K562 (cell line): Measurements from ENCODE around the gene ETV7. TPM values are rescaled to one million over a fixed set of nuclear protein-coding genes. Genes with fewer than 3 reads are reported as not detected.

Source experiments
- ATAC-seq: fragments of 200-7000 bp; cut with Tn5 transposase; 3 replicates; pipeline ENCODE4 v1.9.1; 2020; ENCODE audit warnings: moderate library complexity
- BruUV-seq: library from RNA; stranded (reverse); fragments of 400-500 nt; replicated peaks from 2 replicates; lab custom pipeline; 2021; lab: Mats Ljungman, UMichigan
- CTCF ChIA-PET: fragments of 300-600 bp; formaldehyde crosslinking; extraction: SDS; loops from one replicate; lab custom pipeline; 2021; ENCODE audit warnings: low intra/inter-chr PET ratio; lab: Yijun Ruan, JAX
- POLR2A ChIA-PET: fragments of 300-600, 350-650 bp; sonication (Branson Sonifier 250); formaldehyde crosslinking; extraction: SDS; loops from one replicate; lab custom pipeline; 2021; ENCODE audit warnings: antibody characterized with exemption, inconsistent platforms; lab: Yijun Ruan, JAX
- DNase-seq, 4 experiments: peaks; one replicate each; pipeline versions ENCODE4 v3.0.0 to v3.0.0-alpha.2; 2011 to 2018; ENCODE audit warnings: low spot score in 3 of 4, mixed read lengths in 3 of 4; ENCODE audit errors: extremely low read depth in 1 of 4
- FAIRE-seq: peaks from 2 replicates; lab custom pipeline; 2011; peaks lifted over from hg19 to GRCh38; lab: Jason Lieb, UNC
- H2AFZ ChIP-seq: 2 replicates; pipeline ENCODE4 v1.6.0; 2011; ENCODE audit warnings: low read depth, low read length, control low read depth, inconsistent platforms
- H3K27ac ChIP-seq: fragments of 200-600 bp; 3 replicates; pipeline ENCODE4 v1.8.0; 2011; ENCODE audit warnings: low read depth, mild to moderate bottlenecking, control low read depth, inconsistent platforms, low read length, moderate library complexity, mixed read lengths; ENCODE audit errors: extremely low read depth
- H3K27me3 ChIP-seq, 2 experiments: fragments of 300-600 bp in 1 of 2; 2 replicates in 1 of 2; 3 replicates in 1 of 2; pipeline versions ENCODE4 v1.6.0 to v1.8.0; 2011; ENCODE audit warnings: inconsistent platforms in 2 of 2, low read length in 2 of 2, mild to moderate bottlenecking in 1 of 2, mixed read lengths in 1 of 2, moderate library complexity in 1 of 2; ENCODE audit not compliant: control insufficient read depth in 2 of 2, insufficient read depth in 2 of 2
- H3K36me3 ChIP-seq: fragments of 300-600 bp; 3 replicates; pipeline ENCODE4 v1.8.0; 2011; ENCODE audit warnings: mild to moderate bottlenecking, low read length, inconsistent platforms; ENCODE audit not compliant: control insufficient read depth, insufficient read depth
- H3K4me1 ChIP-seq, 2 experiments: fragments of 200-600 bp in 1 of 2; replicated peaks in 1 of 2; 2 replicates in 1 of 2; 3 replicates in 1 of 2; pipeline versions ENCODE4 v1.5.1 to v1.8.0; 2011; ENCODE audit warnings: inconsistent platforms in 2 of 2, low read length in 2 of 2, mild to moderate bottlenecking in 1 of 2, mixed read lengths in 1 of 2, moderate library complexity in 1 of 2; ENCODE audit not compliant: control insufficient read depth in 2 of 2, insufficient read depth in 2 of 2
- H3K4me2 ChIP-seq: 2 replicates; pipeline ENCODE4 v1.6.1; 2011; ENCODE audit warnings: low read length, control low read depth, inconsistent platforms, mixed read lengths; ENCODE audit not compliant: insufficient read depth
- H3K4me3 ChIP-seq: fragments of 200-600 bp; sonication (generic), shearing (Covaris generic); 2 replicates; pipeline ENCODE4 v1.5.1; 2016; ENCODE audit warnings: control low read depth, inconsistent platforms
- H3K79me2 ChIP-seq: fragments of 200-600 bp; 3 replicates; pipeline ENCODE4 v1.8.0; 2011; ENCODE audit warnings: low read length, inconsistent platforms; ENCODE audit not compliant: control insufficient read depth, insufficient read depth
- H3K9ac ChIP-seq, 2 experiments: 2 replicates each; pipeline versions ENCODE4 v1.6.0 to v1.6.1; 2011; ENCODE audit warnings: low read depth in 2 of 2, low read length in 2 of 2, control low read depth in 1 of 2, inconsistent platforms in 1 of 2, mild to moderate bottlenecking in 1 of 2, mixed read lengths in 1 of 2; ENCODE audit not compliant: insufficient read depth in 1 of 2
- H3K9me1 ChIP-seq: one replicate; pipeline ENCODE4 v1.6.0; 2011; ENCODE audit warnings: inconsistent platforms, mild to moderate bottlenecking, low read length, moderate library complexity; ENCODE audit not compliant: control insufficient read depth, insufficient read depth
- H3K9me3 ChIP-seq: replicated peaks from 2 replicates; pipeline ENCODE4 v1.5.1; 2011; ENCODE audit warnings: low read depth, low read length, inconsistent platforms; ENCODE audit not compliant: control insufficient read depth, insufficient read depth
- H4K20me1 ChIP-seq: replicated peaks from 2 replicates; pipeline ENCODE4 v1.6.1; 2011; ENCODE audit warnings: low read length, inconsistent platforms, mixed read lengths; ENCODE audit not compliant: control insufficient read depth, insufficient read depth
- ARID1B ChIP-seq: fragments of 450-650 bp; IDR thresholded peaks from 2 replicates; pipeline ENCODE4 v1.6.1; 2016; ENCODE audit warnings: antibody characterized with exemption, mild to moderate bottlenecking, inconsistent platforms
- CAMTA2 ChIP-seq: fragments of 250-450 bp; sonication (Bioruptor Pico); conservative IDR thresholded peaks from 2 replicates; pipeline ENCODE4 v1.5.1; 2022
- E2F1 ChIP-seq: sonication (generic); formaldehyde crosslinking; IDR thresholded peaks from 2 replicates; pipeline ENCODE4 v1.8.1; 2023; ENCODE audit warnings: mild to moderate bottlenecking, missing genetic modification reagents, moderate library complexity
- EP300 ChIP-seq: IDR thresholded peaks from 2 replicates; pipeline ENCODE4 v1.6.1; 2012; ENCODE audit warnings: low read length, improper control_type of control experiment
- FOXK2 ChIP-seq, 2 experiments: fragments of 450-650 bp; IDR thresholded peaks in 1 of 2; conservative IDR thresholded peaks in 1 of 2; 2 replicates each; pipeline ENCODE4 v1.6.1; 2016; ENCODE audit warnings: low read depth in 2 of 2, mild to moderate bottlenecking in 1 of 2
- IFI16 ChIP-seq: fragments of 250-450 bp; sonication (Bioruptor Pico); IDR thresholded peaks from 2 replicates; pipeline ENCODE4 v2.1.2; 2022; ENCODE audit warnings: mild to moderate bottlenecking, inconsistent platforms
- MCM3 ChIP-seq: fragments of 450-650 bp; IDR thresholded peaks from 2 replicates; pipeline ENCODE4 v1.6.1; 2016
- NCOA1 ChIP-seq: fragments of 450-650 bp; IDR thresholded peaks from 2 replicates; pipeline ENCODE4 v1.6.1; 2016; ENCODE audit warnings: low read depth
- NFATC3 ChIP-seq: fragments of 450-650 bp; IDR thresholded peaks from 2 replicates; pipeline ENCODE4 v1.6.1; 2017; ENCODE audit warnings: mild to moderate bottlenecking
- RNF2 ChIP-seq: sonication (generic); IDR thresholded peaks from 2 replicates; pipeline ENCODE4 v1.6.1; 2016
- ZNF217 ChIP-seq: sonication (generic); formaldehyde crosslinking; IDR thresholded peaks from 2 replicates; pipeline ENCODE4 v1.8.0; 2022; ENCODE audit warnings: mild to moderate bottlenecking, missing genetic modification reagents
- WGBS: fragments of 100-300 bp; shearing (Covaris generic); methylation state at CpG from one replicate; pipeline ENCODE4 v1.1.6; 2016; ENCODE audit warnings: low coverage, mixed read lengths; ENCODE audit not compliant: insufficient coverage; ENCODE audit errors: missing lambda C conversion rate; 5-methylcytosine and 5-hydroxymethylcytosine counted together
- in situ Hi-C: fragments of 300-500 bp; cut with MboI; formaldehyde crosslinking; loops from 4 replicates; pipeline ENCODE4 v1.15.0; 2018; ENCODE audit warnings: inconsistent platforms, mixed read lengths
- intact Hi-C: fragments of 100-400 bp; cut with micrococcal nuclease; formaldehyde crosslinking; loops from 2 replicates; pipeline ENCODE4 v1.14.2; 2022
- polyA plus RNA-seq, 8 experiments: library from polyadenylated mRNA; depleted of rRNA in 4 of 8; stranded (reverse) in 5 of 8; unstranded in 3 of 8; fragments of >200 nt; fragmentation: Nextera tagmentation in 2 of 8; fragmentation: Illumina TruSeq in 1 of 8; extraction: Ambion mirVana in 2 of 8; extraction: Trizol in 1 of 8; gene quantifications; 2 replicates each; pipeline versions ENCODE4 v1.2.1 to v1.2.3, GENCODE V29; 2011 to 2014; ENCODE audit warnings: inconsistent platforms in 1 of 8, missing spikeins in 1 of 8
- total RNA-seq, 7 experiments: library from RNA; depleted of rRNA in 6 of 7; stranded (reverse); fragments of >200 nt in 6 of 7; fragmentation: Illumina TruSeq in 2 of 7; extraction: Trizol in 2 of 7; gene quantifications; 2 replicates each; pipeline versions ENCODE4 v1.2.1 to v1.2.3, GENCODE V29; 2011 to 2021; ENCODE audit warnings: low replicate concordance in 1 of 7
- TF ChIP-seq, protein P1 (sequence below): conservative IDR thresholded peaks from 2 replicates; pipeline ENCODE4 v1.6.1; 2011; ENCODE audit warnings: low read depth, mild to moderate bottlenecking, low read length; ENCODE audit not compliant: control insufficient read depth
- TF ChIP-seq, protein P2 (sequence below): IDR thresholded peaks from 2 replicates; pipeline ENCODE4 v1.6.1; 2014; ENCODE audit warnings: antibody characterized with exemption
- TF ChIP-seq, protein P3 (sequence below): fragments of 450-650 bp; formaldehyde crosslinking; conservative IDR thresholded peaks from 2 replicates; pipeline ENCODE4 v1.4.0; 2022; ENCODE audit warnings: mild to moderate bottlenecking, missing genetic modification characterization

Gene ETV7
- total and polyA plus RNA-seq, 9 of the 15 experiments (the other 6 are each of a cell fraction or from before 2014, with no cell fraction given), result 0.07 to 0.22 (median 0.14) TPM; not detected in 3

GRCh38 chr6:36375644-36376155 lies 11.8 kb downstream of the ETV7 start:
- Histone ChIP-seq H3K4me2 (no peak overlapping the region), H3K79me2 (no peaks in the 10 kb centered on the region), H3K27ac (no peak overlapping the region), H3K4me1 (peaks cover 0 to 7% of the 10 kb centered on the region in 2 experiments; a peak in 1 of 5 replicates), H3K9me3 (no peaks in the 10 kb centered on the region), H4K20me1 (no peaks in the 10 kb centered on the region; the same call in 1 of the 2 replicates), H3K9ac (no peak overlapping the region), H3K4me3 (no peak overlapping the region), H2AFZ (no peak overlapping the region), H3K9me1 (no peaks in the 10 kb centered on the region), H3K27me3 (peaks cover 44 to 84% of the 10 kb centered on the region in 2 experiments), H3K36me3 (no peaks in the 10 kb centered on the region)
- ATAC-seq, result no peak
- ChIA-PET POLR2A (interaction anchor here (0.6 to 0.8 kb wide), 2 partner anchors 10 to 626 kb away, joined by 3 read pairs; no protein-coding TSS in a partner anchor), CTCF (no interaction called here)
- no peak for DNase-seq
- in situ Hi-C loops (no loop called here), intact Hi-C loops (no loop called here)
- 3% methylated on average over 20 of the region's 20 CpGs for WGBS
- no peak for FAIRE-seq
- BruUV-seq, result no TSS peak
- TF ChIP-seq MCM3 (no peak), E2F1 (CRISPR knock-in tag) (no peak), ARID1B (no peak), RNF2 (no peak), NCOA1 (no peak), IFI16 (no peak), FOXK2 (conservative IDR thresholded peaks at IDR 0.05 in 1 of 2, IDR thresholded peaks at IDR 0.05 in 1 of 2; ENCODE audit: low read depth in 2 of 2) (no peak), CAMTA2 (CRISPR knock-in tag) (no peak), ZNF217 (CRISPR knock-in tag) (no peak), EP300 (no peak), NFATC3 (no peak)
- TF ChIP-seq, protein P1, sequence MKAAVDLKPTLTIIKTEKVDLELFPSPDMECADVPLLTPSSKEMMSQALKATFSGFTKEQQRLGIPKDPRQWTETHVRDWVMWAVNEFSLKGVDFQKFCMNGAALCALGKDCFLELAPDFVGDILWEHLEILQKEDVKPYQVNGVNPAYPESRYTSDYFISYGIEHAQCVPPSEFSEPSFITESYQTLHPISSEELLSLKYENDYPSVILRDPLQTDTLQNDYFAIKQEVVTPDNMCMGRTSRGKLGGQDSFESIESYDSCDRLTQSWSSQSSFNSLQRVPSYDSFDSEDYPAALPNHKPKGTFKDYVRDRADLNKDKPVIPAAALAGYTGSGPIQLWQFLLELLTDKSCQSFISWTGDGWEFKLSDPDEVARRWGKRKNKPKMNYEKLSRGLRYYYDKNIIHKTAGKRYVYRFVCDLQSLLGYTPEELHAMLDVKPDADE, result no peak
- TF ChIP-seq, protein P2, sequence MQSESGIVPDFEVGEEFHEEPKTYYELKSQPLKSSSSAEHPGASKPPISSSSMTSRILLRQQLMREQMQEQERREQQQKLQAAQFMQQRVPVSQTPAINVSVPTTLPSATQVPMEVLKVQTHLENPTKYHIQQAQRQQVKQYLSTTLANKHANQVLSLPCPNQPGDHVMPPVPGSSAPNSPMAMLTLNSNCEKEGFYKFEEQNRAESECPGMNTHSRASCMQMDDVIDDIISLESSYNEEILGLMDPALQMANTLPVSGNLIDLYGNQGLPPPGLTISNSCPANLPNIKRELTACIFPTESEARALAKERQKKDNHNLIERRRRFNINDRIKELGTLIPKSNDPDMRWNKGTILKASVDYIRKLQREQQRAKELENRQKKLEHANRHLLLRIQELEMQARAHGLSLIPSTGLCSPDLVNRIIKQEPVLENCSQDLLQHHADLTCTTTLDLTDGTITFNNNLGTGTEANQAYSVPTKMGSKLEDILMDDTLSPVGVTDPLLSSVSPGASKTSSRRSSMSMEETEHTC, result no peak
- TF ChIP-seq, protein P3, sequence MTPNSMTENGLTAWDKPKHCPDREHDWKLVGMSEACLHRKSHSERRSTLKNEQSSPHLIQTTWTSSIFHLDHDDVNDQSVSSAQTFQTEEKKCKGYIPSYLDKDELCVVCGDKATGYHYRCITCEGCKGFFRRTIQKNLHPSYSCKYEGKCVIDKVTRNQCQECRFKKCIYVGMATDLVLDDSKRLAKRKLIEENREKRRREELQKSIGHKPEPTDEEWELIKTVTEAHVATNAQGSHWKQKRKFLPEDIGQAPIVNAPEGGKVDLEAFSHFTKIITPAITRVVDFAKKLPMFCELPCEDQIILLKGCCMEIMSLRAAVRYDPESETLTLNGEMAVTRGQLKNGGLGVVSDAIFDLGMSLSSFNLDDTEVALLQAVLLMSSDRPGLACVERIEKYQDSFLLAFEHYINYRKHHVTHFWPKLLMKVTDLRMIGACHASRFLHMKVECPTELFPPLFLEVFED (CRISPR knock-in tag), result no peak
